Right lobe of liver (tissue), 4 donors: ENCODE results near the gene SEC14L5.

Experiments
- CTCF ChIP-seq, 4 donors: fragments of 200-600 bp in 3 of 4; fragments of 450-650 bp in 1 of 4; IDR thresholded peaks; one replicate each; pipeline versions ENCODE4 v1.5.1 to v1.8.0; 2016 to 2022; ENCODE audit warnings: antibody characterized with exemption in 4 of 4, mild to moderate bottlenecking in 2 of 4
- POLR2A ChIP-seq: fragments of 450-650 bp; IDR thresholded peaks from one replicate; pipeline ENCODE4 v1.6.1; 2017; ENCODE audit warnings: antibody characterized with exemption, mild to moderate bottlenecking
- donor health status: DM: no; HTN: no; CAD: no.
- donor health status: DM: no; HTN: no; CAD: no.
- donor health status: DM: no; HTN: yes; CAD: no.

DNA sequence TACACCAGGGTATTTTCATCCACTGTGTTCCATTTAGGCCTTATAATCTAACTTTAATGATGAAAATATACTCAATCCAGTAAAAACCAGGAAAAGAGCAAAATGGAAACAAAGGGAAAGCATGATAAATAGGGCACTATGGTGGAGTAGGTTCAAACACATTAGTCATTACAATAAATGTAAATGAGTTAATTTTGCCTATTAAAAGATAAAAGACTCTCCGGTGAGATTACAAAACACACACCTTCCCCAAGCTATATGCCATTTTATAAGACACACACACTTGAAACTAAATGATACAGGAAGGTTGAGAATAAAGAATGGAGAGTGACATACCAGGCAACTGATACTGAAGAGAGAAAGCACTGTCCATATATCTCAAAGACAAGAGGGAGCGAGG, 31.2 kb upstream of the SEC14L5 start:
- TF ChIP-seq CTCF (IDR thresholded peaks at IDR 0.05) (no peak), POLR2A (no peak)
